Smooth muscle cell (in vitro differentiated cells): ENCODE data around the gene TRIM29. TPM values are rescaled to one million over a fixed set of nuclear protein-coding genes. Genes with fewer than 3 reads are reported as not detected.

Experiments used
- DNase-seq: peaks from one replicate; lab custom pipeline; 2025; ENCODE audit not compliant: unreplicated experiment; lab: John Stamatoyannopoulos, UW
- H2AFZ ChIP-seq: fragments of 200-600 bp; sonication (generic); 2 replicates; pipeline ENCODE4 v1.6.0; 2016; ENCODE audit warnings: antibody characterized with exemption, low read depth, mild to moderate bottlenecking
- H3F3A ChIP-seq: fragments of 200-600 bp; sonication (generic); 2 replicates; pipeline ENCODE4 v1.6.0; 2017; ENCODE audit warnings: antibody characterized with exemption, low read depth
- H3K27ac ChIP-seq: fragments of 200-600 bp; sonication (generic); 2 replicates; pipeline ENCODE4 v1.5.1; 2016; ENCODE audit warnings: low read depth, mild to moderate bottlenecking
- H3K27me3 ChIP-seq: fragments of 200-600 bp; sonication (generic); 2 replicates; pipeline ENCODE4 v1.6.1; 2016; ENCODE audit warnings: low read depth, mild to moderate bottlenecking
- H3K36me3 ChIP-seq: fragments of 200-600 bp; sonication (generic); 2 replicates; pipeline ENCODE4 v1.5.1; 2016; ENCODE audit warnings: low read depth
- H3K4me1 ChIP-seq: fragments of 200-600 bp; sonication (generic); 2 replicates; pipeline ENCODE4 v1.5.1; 2016; ENCODE audit warnings: low read depth
- H3K4me2 ChIP-seq: fragments of 200-600 bp; sonication (generic); 2 replicates; pipeline ENCODE4 v1.6.0; 2016; ENCODE audit warnings: mild to moderate bottlenecking
- H3K4me3 ChIP-seq: fragments of 200-600 bp; sonication (generic); 2 replicates; pipeline ENCODE4 v1.5.1; 2016; ENCODE audit warnings: mild to moderate bottlenecking
- H3K79me2 ChIP-seq: fragments of 200-600 bp; sonication (generic); 2 replicates; pipeline ENCODE4 v1.6.0; 2016; ENCODE audit warnings: low read depth, mild to moderate bottlenecking
- H3K9ac ChIP-seq: fragments of 200-600 bp; sonication (generic); 2 replicates; pipeline ENCODE4 v1.6.0; 2016; ENCODE audit warnings: low read depth
- H3K9me3 ChIP-seq: fragments of 200-600 bp; sonication (generic); replicated peaks from 2 replicates; pipeline ENCODE4 v1.5.1; 2016; ENCODE audit warnings: low read depth
- H4K20me1 ChIP-seq: fragments of 200-600 bp; sonication (generic); 2 replicates; pipeline ENCODE4 v1.6.0; 2016; ENCODE audit warnings: low read depth
- WGBS: methylation state at CpG from one replicate; pipeline ENCODE4 v1.1.7; 2016; ENCODE audit warnings: low lambda C conversion rate; 5-methylcytosine and 5-hydroxymethylcytosine counted together
- polyA plus RNA-seq: library from polyadenylated mRNA; unstranded; fragments of >200 nt; fragmentation: Nextera tagmentation; extraction: Ambion mirVana; gene quantifications from 2 replicates; pipeline ENCODE4 v1.2.1, GENCODE V29; 2016
- total RNA-seq: library from RNA; depleted of rRNA; stranded (reverse); fragments of >200 nt; gene quantifications from 2 replicates; pipeline ENCODE4 v1.2.3, GENCODE V29; 2014
- TF ChIP-seq, protein P1 (sequence below): fragments of 200-600 bp; sonication (generic); IDR thresholded peaks from 2 replicates; pipeline ENCODE4 v1.5.1; 2017; ENCODE audit warnings: borderline replicate concordance, mild to moderate bottlenecking, antibody characterized with exemption; ENCODE audit not compliant: insufficient read depth, poor library complexity, severe bottlenecking

Gene TRIM29
- total and polyA plus RNA-seq, 2 experiments from 2014 or later: 20.6 to 37.1 TPM

- no peaks in the 10 kb centered on the region for H3K9me3 ChIP-seq
- WGBS: 83% methylated on average over 8 of the region's 8 CpGs
- peaks cover 8% of the 10 kb centered on the region for H3K4me1 ChIP-seq
- DNase-seq: no peak
- H4K20me1 ChIP-seq: no peaks in the 10 kb centered on the region
- TF ChIP-seq, protein P1, sequence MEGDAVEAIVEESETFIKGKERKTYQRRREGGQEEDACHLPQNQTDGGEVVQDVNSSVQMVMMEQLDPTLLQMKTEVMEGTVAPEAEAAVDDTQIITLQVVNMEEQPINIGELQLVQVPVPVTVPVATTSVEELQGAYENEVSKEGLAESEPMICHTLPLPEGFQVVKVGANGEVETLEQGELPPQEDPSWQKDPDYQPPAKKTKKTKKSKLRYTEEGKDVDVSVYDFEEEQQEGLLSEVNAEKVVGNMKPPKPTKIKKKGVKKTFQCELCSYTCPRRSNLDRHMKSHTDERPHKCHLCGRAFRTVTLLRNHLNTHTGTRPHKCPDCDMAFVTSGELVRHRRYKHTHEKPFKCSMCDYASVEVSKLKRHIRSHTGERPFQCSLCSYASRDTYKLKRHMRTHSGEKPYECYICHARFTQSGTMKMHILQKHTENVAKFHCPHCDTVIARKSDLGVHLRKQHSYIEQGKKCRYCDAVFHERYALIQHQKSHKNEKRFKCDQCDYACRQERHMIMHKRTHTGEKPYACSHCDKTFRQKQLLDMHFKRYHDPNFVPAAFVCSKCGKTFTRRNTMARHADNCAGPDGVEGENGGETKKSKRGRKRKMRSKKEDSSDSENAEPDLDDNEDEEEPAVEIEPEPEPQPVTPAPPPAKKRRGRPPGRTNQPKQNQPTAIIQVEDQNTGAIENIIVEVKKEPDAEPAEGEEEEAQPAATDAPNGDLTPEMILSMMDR: no peak
- H3K27ac ChIP-seq: no peak overlapping the region
- no peaks in the 10 kb centered on the region for H3F3A ChIP-seq
- no peak overlapping the region for H3K9ac ChIP-seq
- no peak overlapping the region for H3K4me3 ChIP-seq
- H3K79me2 ChIP-seq: no peaks in the 10 kb centered on the region
- H2AFZ ChIP-seq: no peak overlapping the region
- no peak overlapping the region for H3K4me2 ChIP-seq
- no peaks in the 10 kb centered on the region for H3K36me3 ChIP-seq
- no peaks in the 10 kb centered on the region for H3K27me3 ChIP-seq
These were observed 35.7 kb downstream of the TRIM29 start for GRCh38 chr11:120102050-120102863.

- Histone ChIP-seq H3K79me2 (no peaks in the 10 kb centered on the region), H3K9me3 (no peaks in the 10 kb centered on the region), H2AFZ (no peak overlapping the region), H4K20me1 (no peaks in the 10 kb centered on the region), H3K27ac (no peak overlapping the region), H3K4me1 (peaks cover 21% of the 10 kb centered on the region), H3K9ac (no peak overlapping the region), H3K36me3 (no peaks in the 10 kb centered on the region), H3K4me3 (no peak overlapping the region), H3F3A (no peaks in the 10 kb centered on the region), H3K4me2 (no peak overlapping the region), H3K27me3 (no peaks in the 10 kb centered on the region)
- no peak for DNase-seq
- WGBS: 82% methylated on average over 9 of the region's 14 CpGs
- TF ChIP-seq, protein P1: no peak
These were observed 39.4 kb downstream of the TRIM29 start for GRCh38 chr11:120098503-120099020.

- no peak overlapping the region for H3K9ac ChIP-seq
- H3K4me3 ChIP-seq: no peak overlapping the region
- no peak overlapping the region for H3K27ac ChIP-seq
- no peaks in the 10 kb centered on the region for H3K36me3 ChIP-seq
- H3K4me2 ChIP-seq: no peak overlapping the region
- H3K4me1 ChIP-seq: peaks cover 21% of the 10 kb centered on the region
- H3K27me3 ChIP-seq: no peaks in the 10 kb centered on the region
- H4K20me1 ChIP-seq: no peaks in the 10 kb centered on the region
- H2AFZ ChIP-seq: no peak overlapping the region
- H3F3A ChIP-seq: no peaks in the 10 kb centered on the region
- TF ChIP-seq, protein P1: no peak
- DNase-seq: no peak
- no peaks in the 10 kb centered on the region for H3K79me2 ChIP-seq
- 58% methylated on average over 10 of the region's 10 CpGs for WGBS
- no peaks in the 10 kb centered on the region for H3K9me3 ChIP-seq
These were observed 40.1 kb downstream of the TRIM29 start for GRCh38 chr11:120097721-120098385.
